ENCODE results near the gene PATL1. TPM values are rescaled to one million over a fixed set of nuclear protein-coding genes. Genes with fewer than 3 reads are reported as not detected.

Gene PATL1
- total and polyA plus RNA-seq, 11 donors, result 9.3 to 33.3 (median 23.9) TPM

- Histone ChIP-seq H3K27me3 (no peaks in the 10 kb centered on the region), H3K27ac (peak overlapping the region in 9 of 12 donors; percentile 82 to 99 (median 94)), H3K9me3 (no peaks in the 10 kb centered on the region), H3K4me3 (peak overlapping the region; percentile 71 to 99 (median 90)), H3K36me3 (peaks cover 0 to 43% (median 40%) of the 10 kb centered on the region in 9 donors), H3K4me1 (peaks cover 6 to 52% (median 20%) of the 10 kb centered on the region in 12 donors)
- no peak for DNase-seq
- ATAC-seq, result no peak
- TF ChIP-seq POLR2A (IDR thresholded peaks at IDR 0.05) (no peak), CTCF (IDR thresholded peaks at IDR 0.05) (no peak)
- 20 to 23% (median 22%) methylated on average over 3 of the region's 3 CpGs for WGBS, 4 donors
- intact Hi-C loops (cut with DNase I), result loop anchor here in 6 of 10 donors (2.0 to 10.0 kb wide), 11 partner anchors 50 to 523 kb away; partner anchors contain the start of genes OSBP (in 4 of the 6) and FAM111A (in 1 of the 6)
Measured at GRCh38 chr11:59667812-59668187, 1.0 kb downstream of the PATL1 start.

- TF ChIP-seq CTCF (IDR thresholded peaks at IDR 0.05) (no peak), POLR2A (IDR thresholded peaks at IDR 0.05) (no peak)
- Histone ChIP-seq H3K27ac (peak overlapping the region in 3 of 12 donors; percentile 82 to 99 (median 98)), H3K4me1 (peaks cover 6 to 58% (median 20%) of the 10 kb centered on the region in 12 donors), H3K27me3 (no peaks in the 10 kb centered on the region), H3K36me3 (peaks cover 0 to 51% (median 48%) of the 10 kb centered on the region in 9 donors), H3K4me3 (peak overlapping the region in 5 of 12 donors; percentile 86 to 98 (median 90)), H3K9me3 (no peaks in the 10 kb centered on the region)
- ATAC-seq (no peak), DNase-seq (no peak)
- WGBS, 4 donors, result 37 to 60% (median 40%) methylated on average over 1 of the region's 1 CpG
- intact Hi-C loops (cut with DNase I), result loop anchor here in 6 of 10 donors (5.0 to 10.0 kb wide), 8 partner anchors 50 to 522 kb away; partner anchors contain the start of genes OSBP (in 4 of the 6) and FAM111A (in 1 of the 6)
Measured at GRCh38 chr11:59666969-59667368, 1.9 kb downstream of the PATL1 start.

- no peak overlapping the region for H3K4me3 ChIP-seq
- intact Hi-C loops (cut with DNase I), result loop anchor here in 5 of 10 donors (5.0 to 10.0 kb wide), 5 partner anchors 46 to 516 kb away; partner anchors contain the start of genes OSBP (in 2 of the 5) and FAM111A (in 1 of the 5)
- H3K36me3 ChIP-seq, result peaks cover 0 to 100% (median 89%) of the 10 kb centered on the region in 9 donors
- DNase-seq, result no peak
- peak overlapping the region in 1 of 12 donors; percentile 27 for H3K27ac ChIP-seq
- TF ChIP-seq POLR2A (IDR thresholded peaks at IDR 0.05), result no peak
- TF ChIP-seq CTCF (IDR thresholded peaks at IDR 0.05), result no peak
- no peaks in the 10 kb centered on the region for H3K27me3 ChIP-seq
- no peaks in the 10 kb centered on the region for H3K9me3 ChIP-seq
- peaks cover 0 to 52% (median 3%) of the 10 kb centered on the region in 12 donors for H3K4me1 ChIP-seq
- no peak for ATAC-seq
- 78 to 86% (median 81%) methylated on average over 1 of the region's 1 CpG for WGBS, 4 donors
Measured at GRCh38 chr11:59660621-59661020, 8.2 kb downstream of the PATL1 start.

GRCh38 chr11:59659981-59660380, 8.9 kb downstream of the PATL1 start:
- peaks cover 0 to 100% (median 89%) of the 10 kb centered on the region in 9 donors for H3K36me3 ChIP-seq
- peak overlapping the region in 1 of 12 donors; percentile 1 for H3K27ac ChIP-seq
- no peak for DNase-seq
- TF ChIP-seq POLR2A (IDR thresholded peaks at IDR 0.05), result no peak
- no peak for TF ChIP-seq CTCF (IDR thresholded peaks at IDR 0.05)
- H3K4me1 ChIP-seq, result peaks cover 0 to 48% (median 3%) of the 10 kb centered on the region in 12 donors
- intact Hi-C loops (cut with DNase I), result loop anchor here in 7 of 10 donors (5.0 to 10.0 kb wide), 7 partner anchors 45 to 515 kb away; partner anchors contain the start of genes OSBP (in 2 of the 7) and FAM111A (in 1 of the 7)
- H3K9me3 ChIP-seq, result no peaks in the 10 kb centered on the region
- 58 to 64% (median 63%) methylated on average over 2 of the region's 2 CpGs for WGBS, 4 donors
- H3K27me3 ChIP-seq, result no peaks in the 10 kb centered on the region
- ATAC-seq, result no peak
- H3K4me3 ChIP-seq, result no peak overlapping the region
